Testis (tissue), 2 donors: ENCODE results near the gene APOA4.

Experiments
- CTCF ChIP-seq, 3 experiments: fragments of 450-650 bp in 2 of 3; fragments of 200-600 bp in 1 of 3; sonication (generic) in 1 of 3; IDR thresholded peaks; one replicate each; pipeline ENCODE4 v1.5.1; 2016 to 2019; ENCODE audit warnings: antibody characterized with exemption in 3 of 3, mild to moderate bottlenecking in 2 of 3, moderate library complexity in 1 of 3
- POLR2A ChIP-seq: fragments of 450-650 bp; IDR thresholded peaks from one replicate; pipeline ENCODE4 v1.6.1; 2017; ENCODE audit warnings: antibody characterized with exemption, mild to moderate bottlenecking, moderate library complexity

DNA sequence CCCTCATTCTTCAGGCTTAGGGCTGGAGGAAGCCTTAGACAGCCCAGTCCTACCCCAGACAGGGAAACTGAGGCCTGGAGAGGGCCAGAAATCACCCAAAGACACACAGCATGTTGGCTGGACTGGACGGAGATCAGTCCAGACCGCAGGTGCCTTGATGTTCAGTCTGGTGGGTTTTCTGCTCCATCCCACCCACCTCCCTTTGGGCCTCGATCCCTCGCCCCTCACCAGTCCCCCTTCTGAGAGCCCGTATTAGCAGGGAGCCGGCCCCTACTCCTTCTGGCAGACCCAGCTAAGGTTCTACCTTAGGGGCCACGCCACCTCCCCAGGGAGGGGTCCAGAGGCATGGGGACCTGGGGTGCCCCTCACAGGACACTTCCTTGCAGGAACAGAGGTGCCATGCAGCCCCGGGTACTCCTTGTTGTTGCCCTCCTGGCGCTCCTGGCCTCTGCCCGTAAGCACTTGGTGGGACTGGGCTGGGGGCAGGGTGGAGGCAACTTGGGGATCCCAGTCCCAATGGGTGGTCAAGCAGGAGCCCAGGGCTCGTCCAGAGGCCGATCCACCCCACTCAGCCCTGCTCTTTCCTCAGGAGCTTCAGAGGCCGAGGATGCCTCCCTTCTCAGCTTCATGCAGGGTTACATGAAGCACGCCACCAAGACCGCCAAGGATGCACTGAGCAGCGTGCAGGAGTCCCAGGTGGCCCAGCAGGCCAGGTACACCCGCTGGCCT is 7.2 kb upstream of the APOA4 start:
- no peak for TF ChIP-seq CTCF (IDR thresholded peaks at IDR 0.05)
- TF ChIP-seq POLR2A = no peak
